ENCODE results near the gene FAM227B. TPM values are rescaled to one million over a fixed set of nuclear protein-coding genes. Genes with fewer than 3 reads are reported as not detected.
"Not testable (repeated sequence)": the region's sequence is repeated elsewhere in the genome, so short reads cannot be mapped to it uniquely, and the experiment has no call there.

FAM227B gene
- total RNA-seq, 3 donors from 2014 or later = 1.3 to 2.4 (median 1.6) TPM

DNA sequence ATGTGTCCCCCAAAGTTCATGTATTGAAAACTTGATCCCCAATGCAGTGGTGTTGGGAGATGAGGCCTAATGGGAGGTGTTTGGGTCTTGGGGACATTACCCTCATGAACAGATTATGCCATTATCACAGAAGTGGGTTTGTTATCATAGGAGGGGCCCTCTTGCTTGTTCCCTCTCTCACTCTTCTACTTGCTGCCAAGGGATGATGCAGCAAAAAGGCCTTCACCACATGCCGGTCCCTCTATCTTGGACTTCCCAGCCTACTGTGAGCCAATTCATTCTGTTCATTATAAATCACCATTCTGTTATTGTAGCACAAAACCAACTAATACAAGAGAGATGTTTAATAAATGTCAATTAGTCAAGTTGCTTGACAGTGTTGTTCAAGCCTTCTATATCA is 47.2 kb downstream of the FAM227B start:
- DNase-seq (no peak), ATAC-seq (no peak)
- Mint-ChIP-seq H3K27me3 (ENCODE audit: low read depth) (no peaks in the 10 kb centered on the region), H3K9me3 (peaks cover 43% of the 10 kb centered on the region), H3K36me3 (ENCODE audit: insufficient read depth) (peaks cover 21% of the 10 kb centered on the region), H3K4me1 (ENCODE audit: low read depth) (peaks cover 2% of the 10 kb centered on the region), H3K4me3 (no peak overlapping the region)

DNA sequence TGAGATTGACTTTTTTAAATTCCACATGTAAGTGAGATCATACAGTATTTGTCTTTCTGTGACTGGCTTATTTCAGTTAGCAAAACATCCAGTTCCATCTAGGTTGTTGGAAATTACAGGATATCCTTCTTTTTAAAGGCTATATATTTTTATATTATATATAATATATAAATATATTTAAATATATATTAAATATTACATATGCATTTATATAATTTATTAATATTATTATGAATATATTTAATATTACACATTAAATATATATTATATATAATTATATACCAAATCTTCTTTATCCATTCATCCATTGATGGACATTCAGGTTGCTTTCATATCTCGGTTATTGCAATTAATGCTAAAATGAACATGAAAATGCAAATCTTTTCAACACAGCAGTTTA is 49.9 kb downstream of the FAM227B start:
- Mint-ChIP-seq H3K36me3 (ENCODE audit: insufficient read depth) (peaks cover 11% of the 10 kb centered on the region), H3K27me3 (ENCODE audit: low read depth) (no peaks in the 10 kb centered on the region), H3K9me3 (peaks cover 47% of the 10 kb centered on the region), H3K4me3 (no peak overlapping the region), H3K4me1 (ENCODE audit: low read depth) (peaks cover 2% of the 10 kb centered on the region)
- no peak for DNase-seq
- ATAC-seq = no peak

DNA sequence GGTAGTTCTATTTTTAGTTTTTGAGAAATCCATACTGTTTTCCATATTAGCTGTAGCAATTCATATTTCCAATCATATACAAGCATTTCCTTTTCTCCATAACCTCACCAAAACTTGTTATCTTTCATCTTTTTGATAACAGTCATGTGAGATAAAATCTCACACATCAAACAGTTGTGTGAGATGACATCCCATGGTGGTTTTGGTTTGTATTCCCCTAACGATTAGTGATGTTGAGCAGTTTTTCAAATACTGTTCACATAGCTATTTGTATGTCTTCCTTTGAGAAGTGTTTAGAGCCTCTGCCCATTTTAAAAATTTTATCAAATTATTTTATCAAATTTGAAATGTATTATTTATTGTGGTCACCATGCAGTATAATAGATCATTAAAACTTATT is 50.4 kb downstream of the FAM227B start:
- no peak overlapping the region for H3K4me3 Mint-ChIP-seq
- no peak for DNase-seq
- H3K36me3 Mint-ChIP-seq (ENCODE audit: insufficient read depth) = peaks cover 11% of the 10 kb centered on the region
- peaks cover 47% of the 10 kb centered on the region for H3K9me3 Mint-ChIP-seq
- no peak for ATAC-seq
- no peaks in the 10 kb centered on the region for H3K27me3 Mint-ChIP-seq (ENCODE audit: low read depth)
- H3K4me1 Mint-ChIP-seq (ENCODE audit: low read depth) = peaks cover 2% of the 10 kb centered on the region

DNA sequence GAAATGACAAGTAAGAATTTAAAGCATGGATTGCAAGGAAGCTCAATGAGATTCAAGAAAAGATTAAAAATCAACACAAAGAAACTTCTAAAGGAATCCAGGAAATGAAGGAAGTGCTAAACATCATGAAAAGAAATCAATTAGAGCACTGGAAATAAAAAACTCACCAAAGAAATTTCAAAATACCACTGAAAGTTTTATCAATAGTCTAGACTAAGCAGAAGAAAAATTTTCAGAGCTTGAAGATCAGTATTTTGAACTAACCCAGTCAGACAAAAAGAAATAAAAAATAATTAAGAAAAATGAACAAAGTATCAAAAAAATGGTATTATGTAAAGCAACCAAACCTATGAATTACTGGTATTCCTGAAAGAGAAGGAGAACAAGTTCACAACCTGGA is 60.6 kb downstream of the FAM227B start:
- H3K36me3 Mint-ChIP-seq (ENCODE audit: insufficient read depth) = peaks cover 16% of the 10 kb centered on the region
- H3K9me3 Mint-ChIP-seq = peaks cover 74% of the 10 kb centered on the region
- no peaks in the 10 kb centered on the region for H3K4me1 Mint-ChIP-seq (ENCODE audit: low read depth)
- ATAC-seq (no peak), DNase-seq (no peak)
- H3K27me3 Mint-ChIP-seq (ENCODE audit: low read depth) = no peaks in the 10 kb centered on the region
- H3K4me3 Mint-ChIP-seq = no peak overlapping the region

DNA sequence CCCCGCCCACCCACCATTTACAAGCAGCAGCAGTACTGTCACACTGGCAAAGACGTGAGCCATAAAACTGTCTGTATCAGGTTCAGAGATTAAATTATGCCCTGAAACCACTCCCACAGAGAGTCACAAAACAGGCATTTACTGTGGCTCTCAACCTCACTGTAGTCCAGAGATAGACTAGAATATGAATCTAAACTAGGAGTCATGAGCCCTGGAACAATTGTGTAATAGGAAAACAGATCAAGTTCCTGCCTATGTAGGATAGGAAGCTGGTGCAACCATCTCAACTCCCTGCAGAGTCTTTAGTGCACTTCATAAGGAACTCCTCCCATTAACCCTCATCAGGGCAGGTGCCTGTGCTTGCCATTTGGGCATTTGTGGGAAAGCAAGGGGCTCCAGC is 61.7 kb downstream of the FAM227B start:
- Mint-ChIP-seq H3K27me3 (ENCODE audit: low read depth) (no peaks in the 10 kb centered on the region), H3K4me1 (ENCODE audit: low read depth) (no peaks in the 10 kb centered on the region), H3K9me3 (peaks cover 74% of the 10 kb centered on the region), H3K4me3 (no peak overlapping the region), H3K36me3 (ENCODE audit: insufficient read depth) (peaks cover 14% of the 10 kb centered on the region)
- no peak for DNase-seq
- ATAC-seq = no peak

DNA sequence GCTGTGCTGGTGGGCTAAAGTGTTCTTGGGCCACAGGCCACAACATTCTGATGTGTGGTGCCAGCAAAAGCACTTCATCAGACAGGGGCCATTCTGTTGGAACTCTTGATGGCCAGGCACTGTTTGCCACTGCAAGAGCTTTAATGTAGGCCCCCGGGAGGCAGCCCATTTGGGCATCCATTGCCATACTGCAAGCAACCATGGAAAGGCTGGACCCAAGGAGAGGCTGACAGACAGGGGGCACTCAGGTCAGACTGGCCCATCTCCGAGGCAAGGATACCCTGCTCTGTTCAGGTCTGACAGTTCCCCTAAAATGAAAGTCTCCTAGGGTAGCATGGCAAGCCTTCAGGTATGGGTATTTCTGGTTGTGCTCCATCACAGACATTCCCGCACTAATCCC is 64.2 kb downstream of the FAM227B start:
- DNase-seq (no peak), ATAC-seq (no peak)
- Mint-ChIP-seq H3K4me1 (ENCODE audit: low read depth) (no peaks in the 10 kb centered on the region), H3K36me3 (ENCODE audit: insufficient read depth) (peaks cover 2% of the 10 kb centered on the region), H3K4me3 (no peak overlapping the region), H3K9me3 (peaks cover 75% of the 10 kb centered on the region), H3K27me3 (ENCODE audit: low read depth) (no peaks in the 10 kb centered on the region)

DNA sequence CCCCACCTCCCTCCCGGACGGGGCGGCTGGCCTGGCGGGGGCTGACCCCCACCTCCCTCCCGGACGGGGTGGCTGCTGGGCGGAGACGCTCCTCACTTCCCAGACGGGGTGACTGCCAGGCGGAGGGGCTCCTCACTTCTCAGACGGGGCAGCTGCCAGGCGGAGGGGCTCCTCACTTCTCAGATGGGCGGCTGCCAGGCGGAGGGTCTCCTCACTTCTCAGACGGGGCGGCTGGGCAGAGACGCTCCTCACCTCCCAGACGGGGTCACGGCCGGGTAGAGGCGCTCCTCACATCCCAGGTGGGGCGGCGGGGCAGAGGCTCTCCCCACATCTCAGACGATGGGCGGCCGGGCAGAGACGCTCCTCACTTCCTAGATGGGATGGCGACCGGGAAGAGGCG is 70.3 kb downstream of the FAM227B start:
- not testable (repeated sequence) for H3K4me1 Mint-ChIP-seq (ENCODE audit: low read depth); ATAC-seq

DNA sequence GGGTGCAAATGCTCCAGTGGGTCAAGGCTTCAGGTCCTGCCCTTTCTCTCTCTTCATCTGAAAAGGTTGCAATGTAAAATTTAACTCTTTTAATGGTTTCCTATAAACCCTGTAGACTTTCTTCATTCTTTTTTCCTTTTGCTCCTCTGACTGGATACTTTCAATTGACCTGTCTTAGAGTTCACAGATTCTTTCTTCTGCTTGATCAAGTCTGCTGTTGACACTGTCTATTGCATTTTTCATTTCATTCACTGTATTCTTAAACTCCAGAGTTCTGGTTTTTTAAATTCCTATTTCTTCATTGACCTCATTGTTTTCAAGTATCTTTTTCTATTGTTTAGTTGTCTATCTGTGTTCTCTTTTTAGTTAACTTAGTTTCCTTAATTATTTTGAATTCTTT is 82.1 kb downstream of the FAM227B start:
- no peak for DNase-seq
- Mint-ChIP-seq H3K27me3 (ENCODE audit: low read depth) (no peaks in the 10 kb centered on the region), H3K9me3 (peaks cover 37% of the 10 kb centered on the region), H3K36me3 (ENCODE audit: insufficient read depth) (no peaks in the 10 kb centered on the region), H3K4me1 (ENCODE audit: low read depth) (no peaks in the 10 kb centered on the region), H3K4me3 (no peak overlapping the region)
- ATAC-seq = no peak

More for the DNA sequence above, 70.3 kb downstream of the FAM227B start:
- H3K27me3 Mint-ChIP-seq (ENCODE audit: low read depth); H3K4me3 Mint-ChIP-seq; H3K36me3 Mint-ChIP-seq (ENCODE audit: insufficient read depth); DNase-seq: not testable (repeated sequence)
- H3K9me3 Mint-ChIP-seq = peaks cover 47% of the 10 kb centered on the region

DNA sequence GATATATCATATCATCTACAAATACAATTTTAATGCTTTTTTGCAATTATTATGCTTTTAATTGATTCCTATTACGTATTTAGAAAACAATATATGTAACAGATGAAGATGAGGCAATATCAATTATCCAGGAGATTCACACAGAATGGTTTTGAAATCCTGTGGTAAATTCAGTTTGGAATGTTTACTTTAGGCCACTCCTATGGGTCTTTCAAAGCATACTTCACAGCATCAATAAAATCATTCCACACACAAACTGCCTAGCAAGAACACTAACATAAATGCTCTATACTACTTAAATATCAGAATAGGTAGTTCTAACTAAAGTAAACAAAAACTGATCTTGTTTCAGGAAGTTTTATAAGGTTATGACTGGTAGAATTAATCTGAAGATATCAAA is 90.5 kb downstream of the FAM227B start:
- Mint-ChIP-seq H3K4me3 (no peak overlapping the region), H3K36me3 (ENCODE audit: insufficient read depth) (no peaks in the 10 kb centered on the region), H3K27me3 (ENCODE audit: low read depth) (peaks cover 8% of the 10 kb centered on the region), H3K9me3 (peaks cover 34% of the 10 kb centered on the region), H3K4me1 (ENCODE audit: low read depth) (no peaks in the 10 kb centered on the region)
- no peak for ATAC-seq
- no peak for DNase-seq

DNA sequence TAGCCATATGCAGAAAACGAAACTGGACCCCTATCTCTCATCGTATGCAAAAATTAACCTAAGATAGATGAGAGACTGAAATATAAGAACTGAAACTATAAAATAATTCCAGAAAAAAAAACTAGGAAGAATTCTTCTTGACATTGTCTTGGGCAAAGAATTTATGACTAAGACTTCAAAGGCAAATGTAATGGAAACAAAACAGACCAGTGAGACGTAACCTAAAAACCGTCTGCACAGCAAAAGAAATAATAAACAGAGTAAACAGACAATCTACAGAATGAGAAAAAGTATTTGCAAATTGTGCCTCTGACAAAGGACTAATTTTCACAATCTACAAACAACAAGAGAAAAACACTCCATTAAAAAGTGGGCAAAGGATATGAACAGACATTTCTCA is 92.3 kb downstream of the FAM227B start:
- H3K4me1 Mint-ChIP-seq (ENCODE audit: low read depth) = no peaks in the 10 kb centered on the region
- DNase-seq (no peak), ATAC-seq (no peak)
- peaks cover 27% of the 10 kb centered on the region for H3K9me3 Mint-ChIP-seq
- peaks cover 11% of the 10 kb centered on the region for H3K27me3 Mint-ChIP-seq (ENCODE audit: low read depth)
- no peak overlapping the region for H3K4me3 Mint-ChIP-seq
- peaks cover 2% of the 10 kb centered on the region for H3K36me3 Mint-ChIP-seq (ENCODE audit: insufficient read depth)

DNA sequence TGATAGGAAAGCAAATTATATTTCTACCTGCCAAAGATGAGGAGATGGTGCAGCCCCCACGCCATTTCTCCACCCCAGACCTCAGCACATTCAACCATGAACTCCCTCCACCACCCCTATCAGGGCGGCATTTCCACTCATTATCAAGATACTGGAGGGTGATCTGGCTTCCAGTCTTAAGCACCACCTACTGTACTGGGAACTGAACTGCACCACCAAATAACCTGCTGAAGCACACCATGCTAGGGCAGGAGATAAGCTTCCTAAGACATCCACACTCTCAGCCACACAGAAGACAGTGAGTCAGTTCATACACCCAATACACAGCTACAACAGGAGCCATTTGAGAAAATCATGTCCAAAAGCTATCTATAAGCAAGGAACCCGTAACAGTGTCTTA is 98.8 kb downstream of the FAM227B start:
- peaks cover 15% of the 10 kb centered on the region for H3K27me3 Mint-ChIP-seq (ENCODE audit: low read depth)
- ATAC-seq = no peak
- no peak for DNase-seq
- no peak overlapping the region for H3K4me3 Mint-ChIP-seq
- H3K9me3 Mint-ChIP-seq = peaks cover 30% of the 10 kb centered on the region
- no peaks in the 10 kb centered on the region for H3K4me1 Mint-ChIP-seq (ENCODE audit: low read depth)
- H3K36me3 Mint-ChIP-seq (ENCODE audit: insufficient read depth) = peaks cover 2% of the 10 kb centered on the region

DNA sequence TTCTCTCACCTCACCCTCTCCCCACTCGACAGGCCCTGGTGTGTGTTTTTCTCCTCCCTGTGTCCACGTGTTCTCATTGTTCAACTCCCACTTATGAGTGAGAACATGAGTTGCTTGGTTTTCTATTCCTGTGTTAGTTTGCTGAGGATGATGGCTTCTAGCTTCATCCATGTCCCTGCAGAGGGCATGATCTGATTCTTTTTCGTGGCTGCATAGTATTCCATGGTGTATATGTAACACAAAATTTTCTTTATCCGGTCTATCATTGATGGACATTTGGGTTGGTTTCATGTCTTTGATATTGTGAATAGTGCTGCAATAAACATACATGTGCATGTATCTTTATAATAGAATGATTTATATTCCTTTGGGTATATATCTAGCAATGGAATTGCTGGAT is 107.9 kb downstream of the FAM227B start:
- H3K27me3 Mint-ChIP-seq (ENCODE audit: low read depth); H3K36me3 Mint-ChIP-seq (ENCODE audit: insufficient read depth); H3K4me3 Mint-ChIP-seq; H3K4me1 Mint-ChIP-seq (ENCODE audit: low read depth); DNase-seq; H3K9me3 Mint-ChIP-seq; ATAC-seq: not testable (repeated sequence)

DNA sequence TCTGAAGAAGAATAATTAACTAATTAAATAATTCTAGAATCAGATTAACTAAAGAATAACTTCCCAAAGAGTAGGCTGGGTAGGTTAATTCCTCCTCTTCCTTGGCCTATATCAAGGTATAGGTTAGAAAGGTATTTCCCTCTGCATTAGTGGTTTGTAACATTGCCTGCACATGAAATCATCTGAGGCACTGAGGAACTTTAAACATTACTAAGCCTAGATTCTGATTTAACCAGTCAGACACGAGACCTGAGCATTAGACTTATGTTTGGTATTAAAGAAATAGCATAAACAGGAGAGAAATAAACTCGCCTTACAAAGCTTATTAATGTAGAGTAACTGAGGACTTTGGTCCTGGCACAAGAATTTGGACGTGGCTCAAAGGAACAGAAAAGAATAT is 113.4 kb downstream of the FAM227B start:
- H3K4me3 Mint-ChIP-seq = no peak overlapping the region
- H3K27me3 Mint-ChIP-seq (ENCODE audit: low read depth) = no peaks in the 10 kb centered on the region
- no peaks in the 10 kb centered on the region for H3K36me3 Mint-ChIP-seq (ENCODE audit: insufficient read depth)
- H3K4me1 Mint-ChIP-seq (ENCODE audit: low read depth) = no peaks in the 10 kb centered on the region
- ATAC-seq (no peak), DNase-seq (no peak)
- H3K9me3 Mint-ChIP-seq = peaks cover 3% of the 10 kb centered on the region

DNA sequence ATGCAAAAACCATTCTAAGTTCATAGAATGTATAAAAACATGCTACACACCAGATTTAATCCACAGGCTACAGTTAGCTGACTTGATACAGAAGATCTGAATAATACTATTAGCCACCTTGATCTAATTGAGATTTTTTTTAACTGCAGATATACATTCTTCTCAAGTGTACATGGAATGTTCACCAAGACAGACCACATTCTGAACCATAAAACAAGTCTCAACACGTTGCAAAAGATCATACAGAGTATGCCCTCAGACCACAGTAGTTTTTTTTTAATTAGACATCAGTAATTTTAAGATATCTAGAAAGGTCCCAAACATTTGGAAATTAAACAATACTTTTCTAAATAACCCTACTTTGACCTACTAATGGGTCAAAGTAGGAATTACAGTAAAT is 114.3 kb downstream of the FAM227B start:
- no peaks in the 10 kb centered on the region for H3K27me3 Mint-ChIP-seq (ENCODE audit: low read depth)
- no peak for DNase-seq
- ATAC-seq = no peak
- no peaks in the 10 kb centered on the region for H3K36me3 Mint-ChIP-seq (ENCODE audit: insufficient read depth)
- no peaks in the 10 kb centered on the region for H3K4me1 Mint-ChIP-seq (ENCODE audit: low read depth)
- peaks cover 3% of the 10 kb centered on the region for H3K9me3 Mint-ChIP-seq
- no peak overlapping the region for H3K4me3 Mint-ChIP-seq

DNA sequence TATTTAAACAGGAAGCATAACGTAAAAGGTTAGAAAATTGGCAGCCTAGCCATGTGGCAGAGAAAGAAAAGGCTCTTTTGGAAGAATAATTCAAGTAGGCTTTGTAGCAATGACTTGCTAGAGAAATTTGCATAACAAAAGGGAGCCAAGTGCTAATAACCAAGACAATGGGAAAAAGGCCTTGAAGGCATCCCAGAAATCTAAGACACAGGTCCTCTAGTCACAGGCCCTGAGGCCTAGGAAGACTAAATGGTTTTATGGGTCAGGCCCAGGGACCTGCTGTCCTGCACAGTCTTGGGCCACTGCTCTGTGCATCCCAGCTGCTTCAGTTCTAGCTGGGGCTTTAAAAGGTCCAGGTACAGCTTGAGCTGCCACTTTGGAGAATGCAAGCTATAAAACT is 119.0 kb downstream of the FAM227B start:
- Mint-ChIP-seq H3K4me1 (ENCODE audit: low read depth) (no peaks in the 10 kb centered on the region), H3K36me3 (ENCODE audit: insufficient read depth) (no peaks in the 10 kb centered on the region), H3K27me3 (ENCODE audit: low read depth) (no peaks in the 10 kb centered on the region), H3K9me3 (peaks cover 3% of the 10 kb centered on the region), H3K4me3 (no peak overlapping the region)
- DNase-seq (no peak), ATAC-seq (no peak)

All from activated T-cell treated with anti-CD3 and anti-CD28 coated beads, Interleukin-2, amount 50 U/mL, for 4 hours (primary cell).